Mucosa of rectum (tissue), 2 donors: Measurements from ENCODE around the gene TLX2.
A peak's percentile ranks its signal among the peaks of the same experiment; 100 is the strongest.

Experiments used
- H3K27ac ChIP-seq, 2 donors: one replicate each; pipeline ENCODE4 v1.7.0; 2013; ENCODE audit warnings: inconsistent platforms in 2 of 2, low read depth in 2 of 2, low read length in 2 of 2
- H3K27me3 ChIP-seq, 2 donors: one replicate each; pipeline ENCODE4 v1.7.0; 2013; ENCODE audit warnings: low read length in 2 of 2; ENCODE audit not compliant: control insufficient read depth in 2 of 2, insufficient read depth in 2 of 2
- H3K36me3 ChIP-seq, 2 donors: one replicate each; pipeline ENCODE4 v1.7.0; 2013; ENCODE audit warnings: low read length in 2 of 2; ENCODE audit not compliant: control insufficient read depth in 2 of 2, insufficient read depth in 2 of 2
- H3K4me1 ChIP-seq, 2 donors: one replicate each; pipeline ENCODE4 v1.7.0; 2013; ENCODE audit warnings: low read length in 2 of 2, mild to moderate bottlenecking in 1 of 2; ENCODE audit not compliant: control insufficient read depth in 2 of 2, insufficient read depth in 2 of 2
- H3K4me3 ChIP-seq, 2 donors: one replicate each; pipeline ENCODE4 v1.7.0; 2013; ENCODE audit warnings: low read length in 2 of 2
- H3K9ac ChIP-seq, 2 donors: one replicate each; pipeline ENCODE4 v1.7.0; 2013; ENCODE audit warnings: low read length in 2 of 2, low read depth in 1 of 2, mild to moderate bottlenecking in 1 of 2
- H3K9me3 ChIP-seq, 2 donors: one replicate each; pipeline ENCODE4 v1.7.0; 2013; ENCODE audit warnings: low read length in 2 of 2; ENCODE audit not compliant: control insufficient read depth in 2 of 2
- donor health status: healthy.
- donor health status: Normal muscosa, but diverticular disease.

The TLX2 gene

DNA sequence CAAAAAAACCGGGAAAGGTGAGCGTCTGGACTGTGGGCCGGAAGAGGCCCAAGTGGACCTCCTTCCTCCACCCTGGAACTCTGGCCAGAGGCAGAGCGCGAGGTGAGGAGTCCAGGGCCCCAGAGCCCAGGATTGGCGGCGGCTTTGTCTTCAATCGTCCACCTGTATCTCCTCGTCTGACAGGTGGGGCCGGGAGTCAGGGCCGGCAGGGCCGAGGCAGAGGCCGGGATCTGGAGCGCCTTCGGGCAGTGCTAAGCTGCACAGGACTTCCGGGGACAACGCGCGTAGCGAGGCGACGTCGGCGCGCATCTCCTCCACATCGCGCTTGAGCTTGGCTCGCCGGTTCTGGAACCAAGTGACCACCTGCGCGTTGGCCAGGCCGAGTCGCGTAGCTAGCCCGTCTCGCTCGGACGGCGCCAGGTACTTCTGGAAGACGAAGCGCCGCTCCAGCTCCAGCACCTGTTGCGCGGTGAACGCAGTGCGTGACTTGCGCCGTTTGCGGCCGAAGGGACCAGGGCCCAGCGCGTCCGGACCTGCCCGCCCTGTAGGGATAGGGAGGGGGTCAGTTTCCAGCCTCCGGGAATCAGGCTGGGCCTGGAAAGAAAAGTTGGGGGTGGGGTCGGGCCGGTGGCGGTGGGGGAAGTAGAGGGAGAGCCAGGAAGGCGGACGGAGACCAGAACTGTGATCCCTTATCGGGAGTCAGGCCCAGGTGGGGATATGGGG lies 16.3 kb upstream of the TLX2 start:
- H3K9me3 ChIP-seq = no peaks in the 10 kb centered on the region
- peak overlapping the region; percentile 63 to 73 for H3K4me3 ChIP-seq
- peak overlapping the region; percentile 26 to 33 for H3K9ac ChIP-seq
- peaks cover 25 to 30% of the 10 kb centered on the region in 2 donors for H3K4me1 ChIP-seq
- no peak overlapping the region for H3K27ac ChIP-seq
- H3K27me3 ChIP-seq = peaks cover 14 to 34% of the 10 kb centered on the region in 2 donors
- H3K36me3 ChIP-seq = peaks cover 8 to 9% of the 10 kb centered on the region in 2 donors

- Histone ChIP-seq H3K9me3 (no peaks in the 10 kb centered on the region), H3K4me1 (peaks cover 29 to 36% of the 10 kb centered on the region in 2 donors), H3K4me3 (peak overlapping the region; percentile 63 to 73), H3K27me3 (peaks cover 14 to 34% of the 10 kb centered on the region in 2 donors), H3K36me3 (peaks cover under 1 to 2% of the 10 kb centered on the region in 2 donors), H3K9ac (peak overlapping the region in 1 of 2 donors; percentile 33), H3K27ac (no peak overlapping the region)
Measured at GRCh38 chr2:74498500-74499266, 15.6 kb upstream of the TLX2 start.

DNA sequence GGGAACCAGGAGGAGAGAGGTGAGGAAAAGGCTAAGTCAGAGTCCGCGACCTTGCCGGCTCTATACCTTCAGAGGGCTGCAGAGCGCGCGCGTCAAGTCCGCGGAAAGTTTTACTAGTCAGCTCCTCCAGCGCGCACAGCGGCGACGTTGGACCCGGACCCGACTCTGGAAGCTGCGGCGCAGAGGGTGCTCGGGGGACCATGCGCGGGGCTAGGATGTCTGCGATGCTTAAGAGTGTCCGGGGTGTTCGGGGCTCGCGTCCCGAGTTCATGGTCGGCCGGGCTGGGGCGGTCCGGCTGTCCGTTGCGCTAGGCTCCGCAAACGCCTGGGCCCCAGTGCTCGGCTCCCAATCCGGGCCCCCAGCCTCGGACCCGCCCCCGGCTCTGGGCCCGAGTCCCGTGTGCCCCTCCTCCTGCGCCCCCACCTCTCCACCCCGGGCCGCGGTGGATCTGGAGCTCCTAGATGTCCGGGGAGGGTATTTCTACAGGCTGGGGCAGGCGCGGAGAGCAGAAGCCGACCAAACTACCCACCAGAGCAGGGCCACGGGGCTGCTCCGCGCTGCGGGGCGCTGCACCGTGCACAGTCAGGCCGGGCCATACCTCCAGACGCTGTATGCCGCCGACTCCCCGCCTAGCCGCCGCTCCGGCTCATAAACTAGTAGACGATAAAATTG lies 14.8 kb upstream of the TLX2 start, which contains the start of gene LBX2:
Gene LBX2, minus strand, starts transcription at position 337 of the 673 bp plus-strand sequence. Its CDS starts 66 bp downstream, at position 271.
- Histone ChIP-seq H3K4me1 (peaks cover 35 to 41% of the 10 kb centered on the region in 2 donors), H3K9ac (peak within 1 kb of the TSS in 1 of 2 donors; percentile 33)

DNA sequence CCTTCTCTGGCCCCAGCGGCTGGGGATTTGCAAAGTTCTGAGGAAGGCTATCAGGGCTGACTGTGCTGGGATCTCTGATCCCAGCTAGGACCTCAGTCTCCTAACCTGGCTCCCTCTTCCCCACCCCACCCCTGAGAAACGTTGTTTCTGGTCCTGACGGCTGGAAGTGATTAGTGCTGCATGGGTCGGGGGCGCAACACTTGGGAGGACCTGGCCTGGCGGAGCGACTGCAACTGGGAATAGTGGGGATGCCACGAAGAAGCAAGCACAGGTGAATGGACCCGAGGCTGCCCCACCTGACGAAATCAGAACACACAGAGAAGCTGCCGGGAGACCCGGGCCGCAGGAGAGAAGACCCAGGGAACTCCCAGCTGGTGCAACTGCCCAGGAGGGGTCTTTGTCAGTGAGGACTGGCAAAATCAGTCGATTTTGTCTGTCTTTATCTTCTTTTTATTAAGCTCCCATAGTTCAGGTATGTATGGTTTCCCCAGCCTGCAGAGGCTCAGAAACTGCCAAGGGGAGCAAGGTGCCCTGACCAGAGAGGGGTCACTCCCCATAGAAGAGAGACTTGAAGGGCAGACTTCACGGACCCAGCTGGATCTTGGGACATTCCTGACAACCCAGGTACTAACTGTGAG lies 14.2 kb upstream of the TLX2 start:
- H3K4me1 ChIP-seq = peaks cover 35 to 41% of the 10 kb centered on the region in 2 donors
- peaks cover 14 to 34% of the 10 kb centered on the region in 2 donors for H3K27me3 ChIP-seq
- no peak overlapping the region for H3K4me3 ChIP-seq
- H3K9ac ChIP-seq = no peak overlapping the region
- no peak overlapping the region for H3K27ac ChIP-seq
- peaks cover 0 to 1% of the 10 kb centered on the region in 2 donors for H3K36me3 ChIP-seq
- no peaks in the 10 kb centered on the region for H3K9me3 ChIP-seq

More for the DNA sequence above, 14.8 kb upstream of the TLX2 start, which contains the start of gene LBX2:
- Histone ChIP-seq H3K9me3 (no peaks in the 10 kb centered on the region), H3K4me3 (peak within 1 kb of the TSS; percentile 63 to 73), H3K27ac (no peak within 1 kb of the TSS), H3K36me3 (no peaks in the 10 kb centered on the region), H3K27me3 (peaks cover 14 to 34% of the 10 kb centered on the region in 2 donors)

- H3K4me1 ChIP-seq = peaks cover 40 to 42% of the 10 kb centered on the region in 2 donors
- H3K27ac ChIP-seq = no peak overlapping the region
- peaks cover 14 to 34% of the 10 kb centered on the region in 2 donors for H3K27me3 ChIP-seq
- H3K9me3 ChIP-seq = no peaks in the 10 kb centered on the region
- H3K36me3 ChIP-seq = peaks cover 3 to 6% of the 10 kb centered on the region in 2 donors
- no peak overlapping the region for H3K9ac ChIP-seq
- no peak overlapping the region for H3K4me3 ChIP-seq
Measured at GRCh38 chr2:74500578-74500946, 13.7 kb upstream of the TLX2 start.

DNA sequence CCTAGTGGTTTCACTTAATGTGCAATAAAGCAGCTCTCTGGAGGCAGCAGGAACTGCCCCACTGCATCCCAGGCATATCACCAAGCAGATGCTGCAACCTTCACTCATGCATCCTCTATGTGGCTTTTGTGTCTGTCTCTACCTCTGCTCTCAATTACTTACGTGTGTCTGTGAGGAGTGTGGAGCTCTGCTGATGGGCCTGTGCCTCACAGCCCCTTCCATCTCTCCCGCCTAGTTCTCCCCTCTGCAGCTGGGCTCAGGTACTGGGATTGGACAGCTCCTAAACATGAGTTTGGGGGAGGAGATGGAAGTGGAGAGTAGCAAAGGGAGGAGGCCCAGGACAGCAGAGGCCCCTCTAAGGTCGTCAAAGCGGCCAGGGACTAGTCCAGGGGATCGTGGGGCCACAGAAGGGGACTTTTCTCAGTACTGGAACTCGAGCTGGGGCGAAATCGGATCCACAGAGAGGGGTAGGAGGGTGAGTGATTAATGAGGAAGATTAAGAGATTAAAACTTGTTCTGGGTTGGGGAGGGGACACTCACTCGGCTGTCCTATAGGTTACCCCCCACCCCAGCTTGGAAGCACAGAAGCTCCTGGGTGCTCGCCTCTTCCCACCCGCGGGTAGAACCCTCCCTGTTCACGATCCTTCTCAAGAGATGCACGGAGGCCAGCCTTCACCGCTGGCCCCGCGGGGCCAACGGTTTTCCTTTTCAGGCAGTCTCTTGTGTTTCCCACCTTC lies 12.7 kb upstream of the TLX2 start:
- H3K9ac ChIP-seq = no peak overlapping the region
- H3K27me3 ChIP-seq = peaks cover 14 to 34% of the 10 kb centered on the region in 2 donors
- no peaks in the 10 kb centered on the region for H3K9me3 ChIP-seq
- H3K36me3 ChIP-seq = peaks cover 7 to 12% of the 10 kb centered on the region in 2 donors
- no peak overlapping the region for H3K27ac ChIP-seq
- H3K4me1 ChIP-seq = peaks cover 47 to 49% of the 10 kb centered on the region in 2 donors
- peak overlapping the region; percentile 85 to 90 for H3K4me3 ChIP-seq

DNA sequence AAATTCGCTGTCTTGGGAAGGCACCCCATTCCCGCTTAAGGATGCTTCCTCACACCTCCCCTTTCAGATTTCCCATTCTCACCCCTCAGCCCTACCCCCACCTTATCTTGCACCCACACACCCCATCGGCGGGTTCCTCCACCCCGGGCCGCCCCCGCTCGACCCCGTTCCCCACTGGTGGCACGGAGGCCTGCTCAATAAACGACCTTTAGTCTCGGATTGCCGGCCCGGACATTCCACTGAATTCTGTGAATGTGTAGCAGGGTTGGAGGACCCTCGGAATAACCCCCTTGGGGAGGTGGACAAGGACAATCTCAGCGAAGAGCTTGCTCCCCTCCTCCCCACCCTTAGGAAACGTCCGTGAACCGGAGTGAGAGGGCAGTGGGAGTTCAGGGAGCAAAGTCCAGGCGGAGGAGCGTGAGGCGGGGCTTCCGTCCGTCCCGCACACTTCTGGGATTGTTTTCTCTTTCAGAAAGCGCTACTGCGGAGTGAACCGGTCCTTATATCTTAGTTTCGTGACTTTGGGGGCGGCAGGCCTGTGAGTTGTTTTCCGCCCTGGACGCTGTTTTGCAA lies 12.0 kb upstream of the TLX2 start:
- Histone ChIP-seq H3K36me3 (peaks cover 7 to 12% of the 10 kb centered on the region in 2 donors), H3K27ac (peak overlapping the region; percentile 86 to 91), H3K4me3 (peak overlapping the region; percentile 85 to 90), H3K4me1 (peaks cover 54% of the 10 kb centered on the region in 2 donors), H3K9me3 (no peaks in the 10 kb centered on the region), H3K27me3 (peaks cover 14 to 31% of the 10 kb centered on the region in 2 donors), H3K9ac (peak overlapping the region; percentile 92 to 94)

DNA sequence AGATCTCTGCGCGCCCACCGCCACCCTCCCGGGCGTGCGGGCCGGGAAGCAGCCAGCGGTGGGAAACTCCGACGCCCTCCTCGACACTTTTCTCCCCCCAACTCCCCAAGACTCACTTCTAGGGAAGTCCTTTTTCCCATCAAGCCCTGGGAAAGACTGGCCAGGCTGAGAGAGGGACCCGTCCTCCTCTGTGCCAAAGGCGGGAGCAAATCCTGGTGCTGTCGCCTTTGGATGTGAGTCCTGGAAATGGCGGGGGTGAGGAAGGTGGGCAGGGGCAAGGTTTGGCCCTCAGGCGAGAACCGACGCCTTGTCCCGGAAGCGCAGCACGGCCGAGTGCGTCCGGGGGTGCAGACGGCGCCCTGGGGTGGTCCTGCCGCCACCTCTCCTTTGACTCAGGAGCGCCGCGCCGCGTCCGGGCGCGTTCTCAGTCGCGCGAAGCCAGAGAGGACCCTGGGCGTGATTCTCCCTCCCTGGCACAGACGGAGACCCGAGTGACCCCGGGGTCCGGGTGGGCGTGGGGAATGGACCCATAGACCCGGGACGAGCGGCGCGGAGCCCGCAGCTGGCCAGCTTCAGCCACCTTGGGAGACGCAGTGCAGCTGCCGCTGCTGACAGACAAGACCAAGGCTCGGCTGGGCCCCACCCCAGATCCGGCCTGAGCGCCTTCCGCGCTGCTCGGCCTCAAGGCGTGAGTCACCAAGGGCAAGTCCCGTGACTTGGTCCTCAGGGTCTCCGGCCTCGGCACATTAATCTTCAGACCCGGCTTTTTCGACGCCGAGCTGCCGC lies 11.3 kb upstream of the TLX2 start:
- H3K4me1 ChIP-seq = peaks cover 49 to 51% of the 10 kb centered on the region in 2 donors
- H3K9ac ChIP-seq = peak overlapping the region; percentile 92 to 94
- no peaks in the 10 kb centered on the region for H3K9me3 ChIP-seq
- H3K27me3 ChIP-seq = peaks cover 14 to 24% of the 10 kb centered on the region in 2 donors
- H3K4me3 ChIP-seq = peak overlapping the region; percentile 85 to 90
- H3K36me3 ChIP-seq = peaks cover 7 to 12% of the 10 kb centered on the region in 2 donors
- H3K27ac ChIP-seq = peak overlapping the region; percentile 86 to 91
